Transverse colon (tissue), 4 donors: Measurements from ENCODE around the gene FXYD2. TPM values are rescaled to one million over a fixed set of nuclear protein-coding genes. Genes with fewer than 3 reads are reported as not detected.

ENCODE experiments used
- DNase-seq: peaks from one replicate; pipeline ENCODE4 v3.0.0-alpha.2; 2019
- H3K27ac ChIP-seq, 4 donors: fragments of 200-600 bp; sonication (generic); 2 replicates each; pipeline ENCODE4 v1.5.1; 2016 to 2018; ENCODE audit warnings: inconsistent platforms in 4 of 4
- H3K27me3 ChIP-seq: fragments of 200-600 bp; sonication (generic); 2 replicates; pipeline ENCODE4 v1.5.1; 2017; ENCODE audit warnings: inconsistent platforms
- H3K36me3 ChIP-seq, 4 donors: fragments of 200-600 bp; sonication (generic); 2 replicates each; pipeline ENCODE4 v1.5.1; 2017 to 2019; ENCODE audit warnings: inconsistent platforms in 4 of 4
- H3K4me1 ChIP-seq, 4 donors: fragments of 200-600 bp; sonication (generic); 2 replicates each; pipeline ENCODE4 v1.5.1; 2017 to 2020; ENCODE audit warnings: inconsistent platforms in 4 of 4
- H3K4me3 ChIP-seq, 4 donors: fragments of 200-600 bp; sonication (generic); 1 replicate in 1 of 4; 2 replicates in 3 of 4; pipeline versions ENCODE4 v1.5.1 to v1.6.1; 2017 to 2019; ENCODE audit warnings: inconsistent platforms in 4 of 4
- H3K9me3 ChIP-seq, 2 donors: fragments of 200-600 bp; sonication (generic); 2 replicates each; pipeline ENCODE4 v1.5.1; 2017 to 2019; ENCODE audit warnings: inconsistent platforms in 2 of 2
- EP300 ChIP-seq: sonication (generic); formaldehyde crosslinking; IDR thresholded peaks from one replicate; pipeline ENCODE4 v1.6.1; 2017; ENCODE audit warnings: antibody characterized with exemption, low read depth
- POLR2A ChIP-seq: fragments of 450-650 bp; IDR thresholded peaks from one replicate; pipeline ENCODE4 v1.6.1; 2016; ENCODE audit warnings: antibody characterized with exemption, mild to moderate bottlenecking, moderate library complexity
- POLR2AphosphoS5 ChIP-seq, 3 donors: sonication (generic); formaldehyde crosslinking; IDR thresholded peaks; one replicate each; pipeline ENCODE4 v1.6.1; 2016; ENCODE audit warnings: antibody characterized with exemption in 3 of 3
- WGBS, 2 donors: methylation state at CpG; one replicate each; pipeline ENCODE4 v1.1.5; 2018; ENCODE audit warnings: low coverage in 1 of 2; 5-methylcytosine and 5-hydroxymethylcytosine counted together
- in situ Hi-C, 4 donors: fragments of 200-750 bp; cut with MboI; loops; one replicate each; pipeline versions ENCODE4 v1.15.0 to v1.15.1; 2017; ENCODE audit warnings: low sequenced_read_pairs in 3 of 4, low pct_ligation_motif_present in 1 of 4, low pct_unique_long_range_greater_than_20kb in 1 of 4
- intact Hi-C: fragments of 100-400 bp; cut with DNase I; formaldehyde crosslinking; loops from one replicate; pipeline ENCODE4 v1.15.1; 2023; ENCODE audit warnings: low total_unique reads
- total RNA-seq, 4 donors: library from RNA; depleted of rRNA; stranded (reverse); fragments of >200 nt; gene quantifications; one replicate each; pipeline ENCODE4 v1.1.0, GENCODE V29; 2016
- TF ChIP-seq, protein P1 (sequence below), 5 experiments: fragments of 200-600 bp in 3 of 5; fragments of 450-650 bp in 2 of 5; sonication (generic) in 3 of 5; IDR thresholded peaks; 1 replicate in 2 of 5; 2 replicates in 3 of 5; pipeline ENCODE4 v1.5.1; 2016 to 2017; ENCODE audit warnings: antibody characterized with exemption in 5 of 5, inconsistent platforms in 3 of 5, mild to moderate bottlenecking in 2 of 5, moderate library complexity in 1 of 5

The FXYD2 gene
- total RNA-seq, 4 donors from 2014 or later: 0.64 to 1.2 (median 1.1) TPM; not detected in 1

DNA sequence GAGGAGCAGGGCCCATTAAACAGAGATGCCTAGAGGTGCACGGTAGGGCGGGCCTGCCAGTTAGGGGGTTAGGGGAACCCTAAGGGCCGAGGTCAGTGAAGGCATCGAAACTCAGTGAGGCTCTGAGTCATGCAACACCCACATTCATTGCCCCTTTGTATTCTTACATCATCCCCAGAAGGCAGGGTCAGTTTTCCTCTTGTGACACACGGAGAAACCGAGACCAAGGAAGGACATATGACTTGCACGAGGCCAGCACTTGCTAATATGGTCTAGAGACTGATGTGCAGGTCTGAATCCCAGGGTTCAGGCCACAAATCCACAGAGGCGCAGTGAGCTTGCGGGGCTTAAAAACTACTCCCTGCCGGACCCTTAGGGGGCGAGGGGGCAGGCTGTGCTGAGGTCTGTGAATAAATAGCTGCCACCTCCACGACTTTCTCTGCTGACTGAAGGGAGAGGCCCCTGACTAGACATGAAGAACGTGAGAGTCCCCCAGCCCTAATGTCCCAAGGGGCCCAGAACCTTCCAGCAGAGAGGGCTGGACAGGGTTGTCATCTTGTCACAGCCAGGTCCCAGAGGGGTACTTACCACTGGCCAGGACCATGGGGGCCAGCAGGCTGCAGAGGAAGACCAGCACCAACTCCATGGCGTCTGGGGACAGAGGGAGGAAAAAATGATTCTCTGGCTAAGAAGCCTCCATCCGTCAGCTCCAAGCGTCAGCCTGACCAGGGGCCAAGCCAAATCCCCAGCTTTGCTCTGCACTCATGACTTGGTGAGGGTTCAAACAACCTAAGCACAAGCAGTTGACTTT lies 17.8 kb upstream of the FXYD2 start:
- 80 to 94% methylated on average over 2 to 16 of the region's 16 CpGs for WGBS, 2 donors
- peaks cover 0 to 12% (median 0%) of the 10 kb centered on the region in 4 donors for H3K4me1 ChIP-seq
- intact Hi-C loops (loop anchor here (5.0 kb wide), 1 partner anchor 60 kb away; no protein-coding TSS in a partner anchor), in situ Hi-C loops (loop anchor here (5.0 to 10.0 kb wide), 4 partner anchors 100 to 212 kb away; no protein-coding TSS in a partner anchor)
- TF ChIP-seq POLR2A (no peak), EP300 (no peak), POLR2AphosphoS5 (IDR thresholded peaks at IDR 0.05) (no peak)
- no peaks in the 10 kb centered on the region for H3K9me3 ChIP-seq
- no peak for DNase-seq
- no peaks in the 10 kb centered on the region for H3K27me3 ChIP-seq
- peak overlapping the region in 2 of 4 donors; percentile 3 to 20 for H3K27ac ChIP-seq
- H3K4me3 ChIP-seq: no peak overlapping the region
- H3K36me3 ChIP-seq: no peaks in the 10 kb centered on the region

DNA sequence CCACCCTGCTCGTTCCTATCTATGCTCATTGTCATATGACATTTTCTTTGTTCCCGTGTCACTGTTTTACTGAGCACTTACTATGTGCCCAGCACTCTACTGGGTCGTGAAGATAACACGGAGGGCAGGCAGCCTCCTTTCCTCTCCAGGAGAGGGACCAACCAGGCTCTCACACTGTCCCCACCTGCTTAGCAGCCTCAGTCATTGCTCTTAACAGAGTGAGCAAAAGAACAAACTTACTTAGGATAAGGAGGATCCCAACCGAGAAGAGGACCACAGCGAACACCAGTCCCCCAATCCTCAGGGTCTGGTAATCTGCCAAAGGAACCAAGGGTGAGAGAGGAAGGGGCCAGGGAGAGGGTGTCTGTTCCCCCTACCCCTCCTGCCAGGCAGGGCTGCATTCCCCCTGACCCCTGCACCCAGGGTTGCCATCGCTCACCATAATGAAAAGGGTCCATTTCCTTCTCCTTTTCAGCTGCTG lies 17.0 kb upstream of the FXYD2 start:
- peaks cover 0 to 12% (median 0%) of the 10 kb centered on the region in 4 donors for H3K4me1 ChIP-seq
- in situ Hi-C loops: loop anchor here (5.0 to 10.0 kb wide), 4 partner anchors 101 to 213 kb away; no protein-coding TSS in a partner anchor
- 80% methylated on average over 5 to 7 of the region's 7 CpGs for WGBS, 2 donors
- no peaks in the 10 kb centered on the region for H3K27me3 ChIP-seq
- peak overlapping the region in 1 of 4 donors; percentile 20 for H3K27ac ChIP-seq
- H3K36me3 ChIP-seq: no peaks in the 10 kb centered on the region
- H3K9me3 ChIP-seq: no peaks in the 10 kb centered on the region
- DNase-seq: no peak
- intact Hi-C loops: loop anchor here (5.0 kb wide), 1 partner anchor 61 kb away; no protein-coding TSS in a partner anchor
- TF ChIP-seq, protein P1, sequence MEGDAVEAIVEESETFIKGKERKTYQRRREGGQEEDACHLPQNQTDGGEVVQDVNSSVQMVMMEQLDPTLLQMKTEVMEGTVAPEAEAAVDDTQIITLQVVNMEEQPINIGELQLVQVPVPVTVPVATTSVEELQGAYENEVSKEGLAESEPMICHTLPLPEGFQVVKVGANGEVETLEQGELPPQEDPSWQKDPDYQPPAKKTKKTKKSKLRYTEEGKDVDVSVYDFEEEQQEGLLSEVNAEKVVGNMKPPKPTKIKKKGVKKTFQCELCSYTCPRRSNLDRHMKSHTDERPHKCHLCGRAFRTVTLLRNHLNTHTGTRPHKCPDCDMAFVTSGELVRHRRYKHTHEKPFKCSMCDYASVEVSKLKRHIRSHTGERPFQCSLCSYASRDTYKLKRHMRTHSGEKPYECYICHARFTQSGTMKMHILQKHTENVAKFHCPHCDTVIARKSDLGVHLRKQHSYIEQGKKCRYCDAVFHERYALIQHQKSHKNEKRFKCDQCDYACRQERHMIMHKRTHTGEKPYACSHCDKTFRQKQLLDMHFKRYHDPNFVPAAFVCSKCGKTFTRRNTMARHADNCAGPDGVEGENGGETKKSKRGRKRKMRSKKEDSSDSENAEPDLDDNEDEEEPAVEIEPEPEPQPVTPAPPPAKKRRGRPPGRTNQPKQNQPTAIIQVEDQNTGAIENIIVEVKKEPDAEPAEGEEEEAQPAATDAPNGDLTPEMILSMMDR (IDR thresholded peaks at IDR 0.05): no peak
- TF ChIP-seq EP300 (no peak), POLR2AphosphoS5 (IDR thresholded peaks at IDR 0.05) (no peak), POLR2A (no peak)
- H3K4me3 ChIP-seq: no peak overlapping the region

DNA sequence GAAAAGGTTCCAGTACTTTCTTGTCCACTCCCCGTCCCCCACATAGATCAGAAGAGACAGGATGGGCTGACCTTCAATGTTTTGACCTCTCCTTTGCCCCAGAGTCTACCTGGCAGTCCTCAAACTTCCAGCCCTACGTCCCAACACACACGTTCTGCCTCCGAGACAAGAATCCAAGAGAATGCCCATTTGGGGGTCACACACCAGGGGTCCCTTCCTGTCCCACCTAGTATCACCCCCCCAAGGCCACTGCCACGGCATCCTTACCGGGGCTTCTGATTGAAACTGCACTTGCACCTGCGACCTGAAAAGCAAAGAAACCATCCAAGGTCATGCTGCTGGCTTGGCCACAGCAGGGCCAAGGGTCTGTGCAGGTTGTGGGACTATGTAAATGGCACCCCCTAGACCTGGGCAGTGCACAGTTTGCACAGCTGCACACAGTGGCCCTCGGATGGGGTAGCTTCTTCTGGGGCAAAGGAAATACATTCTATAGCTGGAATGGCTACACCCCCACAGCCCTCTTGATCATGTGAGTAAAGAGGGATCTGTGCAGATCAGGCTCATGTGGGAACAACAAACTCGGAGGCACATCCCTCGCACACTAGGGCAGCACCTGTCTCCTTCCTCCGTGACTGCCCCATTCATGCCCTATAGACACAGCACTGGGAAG lies 16.5 kb upstream of the FXYD2 start:
- DNase-seq: peak; percentile 4
- no peak overlapping the region for H3K27ac ChIP-seq
- intact Hi-C loops (loop anchor here (5.0 kb wide), 1 partner anchor 61 kb away; no protein-coding TSS in a partner anchor), in situ Hi-C loops (loop anchor here (5.0 to 10.0 kb wide), 4 partner anchors 101 to 214 kb away; no protein-coding TSS in a partner anchor)
- peaks cover 0 to 12% (median 0%) of the 10 kb centered on the region in 4 donors for H3K4me1 ChIP-seq
- 77 to 80% methylated on average over 1 to 11 of the region's 11 CpGs for WGBS, 2 donors
- no peak for TF ChIP-seq POLR2A
- H3K9me3 ChIP-seq: no peaks in the 10 kb centered on the region
- no peak overlapping the region for H3K4me3 ChIP-seq
- no peaks in the 10 kb centered on the region for H3K36me3 ChIP-seq
- H3K27me3 ChIP-seq: no peaks in the 10 kb centered on the region

DNA sequence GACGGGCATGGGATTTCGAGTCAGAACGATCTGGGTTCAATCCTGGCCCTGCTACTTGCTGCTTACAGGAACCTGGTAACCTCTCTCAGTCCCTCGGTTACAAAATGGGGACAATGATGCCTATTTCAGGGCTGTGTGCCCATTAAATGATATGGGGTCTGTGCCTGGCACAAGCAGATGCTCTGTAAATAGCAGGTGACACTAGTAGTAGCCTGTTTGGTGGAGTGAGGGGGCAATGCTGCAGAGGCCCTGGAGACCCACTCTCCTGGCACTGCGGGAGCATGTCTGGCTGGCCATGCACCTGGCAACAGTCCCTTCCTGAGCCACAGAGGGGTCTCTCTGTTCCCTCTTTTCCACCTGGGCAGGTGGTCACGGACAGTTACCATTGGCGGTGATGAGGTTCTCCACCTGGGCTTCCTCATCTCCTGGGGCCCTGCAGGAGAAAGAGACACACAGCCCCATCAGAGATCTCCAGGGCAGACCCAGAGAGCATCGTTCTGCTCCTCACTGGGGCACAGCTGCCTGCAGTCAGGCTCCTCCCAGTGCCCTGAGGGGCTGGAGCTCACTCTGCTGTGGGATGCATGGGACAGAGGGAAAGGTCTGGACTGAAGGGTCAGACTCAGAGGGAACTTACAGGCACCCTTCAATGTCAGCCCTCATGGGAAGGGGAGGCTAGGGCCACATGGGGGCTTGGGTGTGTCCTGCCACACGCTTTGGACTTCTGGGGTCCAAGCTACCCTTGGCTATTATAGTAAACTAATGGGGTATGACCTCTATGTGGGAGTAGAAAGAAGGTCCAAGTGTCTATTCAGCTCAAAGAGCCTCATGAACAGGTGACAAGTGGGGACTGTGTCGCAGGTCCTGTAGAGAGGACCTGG lies 15.6 kb upstream of the FXYD2 start:
- peak; percentile 0 for DNase-seq
- in situ Hi-C loops: loop anchor here (5.0 to 10.0 kb wide), 4 partner anchors 102 to 215 kb away; no protein-coding TSS in a partner anchor
- WGBS, 2 donors: 86% methylated on average over 10 of the region's 10 CpGs; no CpG with 5 or more reads in 1 of the 2 donors

More for the DNA sequence above, 15.6 kb upstream of the FXYD2 start:
- intact Hi-C loops: loop anchor here (5.0 kb wide), 1 partner anchor 62 kb away; no protein-coding TSS in a partner anchor
- TF ChIP-seq, protein P1 (IDR thresholded peaks at IDR 0.05): no peak
- TF ChIP-seq EP300 (no peak), POLR2AphosphoS5 (IDR thresholded peaks at IDR 0.05) (no peak), POLR2A (no peak)
- Histone ChIP-seq H3K36me3 (no peaks in the 10 kb centered on the region), H3K4me1 (peaks cover 0 to 12% (median 0%) of the 10 kb centered on the region in 4 donors), H3K27ac (no peak overlapping the region), H3K27me3 (no peaks in the 10 kb centered on the region), H3K9me3 (no peaks in the 10 kb centered on the region), H3K4me3 (no peak overlapping the region)
